ENCODE measurements around the gene AFG3L2.
"Not testable (repeated sequence)": the region's sequence is repeated elsewhere in the genome, so short reads cannot be mapped to it uniquely, and the experiment has no call there.

AFG3L2 gene

GRCh38 chr18:12376754-12377555 lies at the start of gene AFG3L2:
Gene AFG3L2, minus strand, starts transcription at chr18:12377227. Its CDS starts 145 bp downstream, at chr18:12377082.
- DNase-seq, result peak; percentile 99 to 100

DNA sequence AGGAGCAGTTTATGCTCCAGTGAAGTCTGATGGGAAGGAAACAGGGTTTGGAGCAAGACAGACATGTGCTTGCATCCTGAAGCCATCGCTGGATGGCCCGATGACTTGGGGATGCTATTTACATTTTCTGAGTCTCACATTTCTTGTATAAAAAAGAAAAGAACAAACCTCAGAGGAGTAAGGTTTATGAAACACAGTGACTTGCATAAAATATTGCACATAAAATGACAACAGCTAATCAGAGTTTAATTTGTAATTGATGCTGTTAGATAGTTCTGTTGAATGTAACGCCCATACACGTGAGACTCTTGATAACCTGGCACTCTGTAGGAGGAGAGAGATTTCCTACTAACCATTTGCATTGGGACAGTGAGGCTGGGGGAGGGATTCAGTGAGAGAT lies 47.2 kb upstream of the AFG3L2 start:
- DNase-seq, result no peak

GRCh38 chr18:12423820-12424219 lies 46.8 kb upstream of the AFG3L2 start:
- no peak for DNase-seq

DNA sequence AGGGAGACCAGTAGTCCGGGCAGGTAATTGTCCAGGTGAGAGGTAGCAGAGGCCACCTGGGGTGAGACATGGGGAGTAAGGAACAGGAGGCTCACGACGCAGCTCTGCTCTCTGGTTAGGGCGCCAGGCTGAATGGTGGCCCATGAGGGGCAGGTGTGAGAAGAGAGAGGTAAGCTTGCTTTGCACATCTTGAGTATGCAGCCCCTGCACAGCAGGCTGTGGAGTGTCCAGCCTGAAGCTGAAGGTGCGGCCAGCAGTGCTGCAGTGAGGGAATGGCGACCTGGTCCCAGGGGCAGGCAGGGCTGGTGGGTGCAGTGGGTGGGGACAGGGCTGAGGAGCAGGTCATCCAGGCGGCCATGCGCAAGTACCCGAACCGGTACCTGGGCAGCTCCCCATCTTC lies 46.4 kb upstream of the AFG3L2 start:
- no peak for DNase-seq

- peak in 1 of 2 donors; percentile 24 for DNase-seq
Observed at GRCh38 chr18:12422936-12423335, 45.9 kb upstream of the AFG3L2 start.

GRCh38 chr18:12421732-12422131 lies 44.7 kb upstream of the AFG3L2 start:
- no peak for DNase-seq

DNA sequence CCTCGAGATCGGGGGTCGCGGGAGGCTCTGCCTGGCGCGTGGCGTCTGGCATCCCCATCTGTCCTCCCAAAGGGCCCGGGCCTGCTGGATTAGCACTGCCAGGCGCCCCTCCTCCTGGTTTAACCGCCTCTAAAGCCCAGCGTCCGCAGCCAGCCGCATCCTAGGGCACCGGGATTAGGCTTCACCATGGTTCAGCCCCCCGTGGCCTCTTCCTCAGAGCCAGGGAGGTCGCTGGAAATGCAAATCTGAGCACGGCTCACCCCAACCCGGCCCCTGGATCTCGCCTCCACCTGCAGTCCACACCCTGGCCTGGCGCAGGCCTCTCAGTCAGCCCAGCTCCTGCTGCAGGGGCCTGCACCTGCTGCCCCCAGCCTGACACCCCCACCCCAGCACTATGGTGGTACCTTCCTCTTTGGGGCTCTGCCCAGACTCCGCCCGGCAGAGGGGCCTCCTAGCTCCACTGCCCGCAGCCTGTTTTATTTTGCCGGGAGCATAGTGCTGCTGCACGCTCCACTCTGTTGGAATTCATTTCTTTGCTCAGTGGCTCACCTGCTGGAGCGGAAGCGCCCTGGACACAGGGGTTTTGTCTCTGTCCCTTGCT lies 43.9 kb upstream of the AFG3L2 start:
- DNase-seq, result peak in 1 of 2 donors; percentile 18

GRCh38 chr18:12417687-12418086 lies 40.7 kb upstream of the AFG3L2 start:
- DNase-seq, result no peak

DNA sequence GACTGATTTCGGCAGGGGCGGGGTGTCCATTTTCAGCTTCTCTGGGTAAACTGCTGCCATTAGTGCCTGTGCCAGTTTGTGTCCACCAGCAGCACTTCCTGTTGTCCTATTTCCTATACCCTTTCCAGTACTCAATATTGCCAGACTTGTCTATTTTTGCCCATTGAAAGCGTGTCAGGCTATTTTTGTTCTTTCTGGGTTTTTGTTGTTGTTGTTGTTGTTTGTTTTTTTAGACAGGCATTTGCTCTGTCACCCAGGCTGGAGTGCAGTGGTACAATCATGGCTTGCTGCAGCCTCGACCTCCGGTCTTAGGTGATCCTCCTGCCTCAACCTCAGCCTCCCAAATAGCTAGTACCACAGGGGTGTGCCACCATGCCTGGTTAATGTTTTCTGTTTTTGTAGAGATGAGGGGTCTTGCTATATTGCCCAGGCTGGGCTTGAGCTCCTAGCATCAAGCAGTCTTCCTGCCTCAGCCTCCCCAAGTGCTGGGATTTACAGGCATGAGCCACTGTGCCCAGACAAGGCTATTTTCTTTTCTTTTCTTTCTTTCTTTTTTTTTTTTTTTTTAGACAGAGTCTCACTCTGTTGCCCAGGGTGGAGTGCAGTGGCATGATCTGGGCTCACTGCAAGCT lies 39.2 kb upstream of the AFG3L2 start:
- no peak for DNase-seq

DNA sequence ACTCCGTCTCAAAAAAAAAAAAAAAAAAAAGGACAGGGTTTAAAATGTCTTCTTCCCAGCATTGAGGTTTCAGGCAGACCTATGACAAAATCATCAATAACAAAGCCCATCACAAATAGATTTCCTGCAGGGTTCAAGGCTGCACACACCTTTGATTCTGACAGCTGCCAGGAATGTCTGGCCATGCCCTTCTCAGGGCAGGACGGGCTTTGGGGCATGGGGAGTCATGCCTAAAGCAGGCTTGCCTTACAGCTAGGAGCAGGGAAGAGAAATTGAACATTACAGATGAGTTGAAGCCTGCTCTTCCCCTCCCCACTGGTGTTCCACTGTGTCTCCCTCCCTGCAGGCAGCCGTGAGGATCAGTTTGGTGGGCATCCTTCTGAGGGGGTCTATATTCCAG lies 34.4 kb upstream of the AFG3L2 start:
- DNase-seq, result no peak

- not testable (repeated sequence) for DNase-seq
Observed at GRCh38 chr18:12410747-12411146, 33.7 kb upstream of the AFG3L2 start.

GRCh38 chr18:12410081-12410481 lies 33.1 kb upstream of the AFG3L2 start:
- no peak for DNase-seq

DNA sequence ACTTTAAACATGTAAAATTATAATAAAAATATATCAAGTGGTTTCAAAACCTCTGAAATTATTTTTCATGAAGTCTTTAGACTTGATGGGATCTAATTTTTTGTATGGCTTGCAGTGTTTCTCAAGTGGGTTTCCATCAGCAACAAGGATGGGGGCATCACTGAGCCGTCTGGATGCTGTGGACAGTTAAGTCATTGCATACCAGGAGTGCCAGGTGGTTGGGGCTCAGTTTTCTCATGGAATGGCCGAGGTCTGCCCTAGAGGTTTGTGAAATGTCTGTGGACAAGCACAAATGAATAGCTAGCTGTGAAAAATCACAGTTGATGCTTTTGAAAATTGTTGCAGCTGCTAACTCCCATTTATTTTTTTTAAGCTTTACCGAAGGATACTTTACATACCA lies 32.4 kb upstream of the AFG3L2 start:
- no peak for DNase-seq

GRCh38 chr18:12408247-12408869 lies 31.3 kb upstream of the AFG3L2 start:
- DNase-seq, result no peak

- DNase-seq, result no peak
Observed at GRCh38 chr18:12406371-12407111, 29.5 kb upstream of the AFG3L2 start.

DNA sequence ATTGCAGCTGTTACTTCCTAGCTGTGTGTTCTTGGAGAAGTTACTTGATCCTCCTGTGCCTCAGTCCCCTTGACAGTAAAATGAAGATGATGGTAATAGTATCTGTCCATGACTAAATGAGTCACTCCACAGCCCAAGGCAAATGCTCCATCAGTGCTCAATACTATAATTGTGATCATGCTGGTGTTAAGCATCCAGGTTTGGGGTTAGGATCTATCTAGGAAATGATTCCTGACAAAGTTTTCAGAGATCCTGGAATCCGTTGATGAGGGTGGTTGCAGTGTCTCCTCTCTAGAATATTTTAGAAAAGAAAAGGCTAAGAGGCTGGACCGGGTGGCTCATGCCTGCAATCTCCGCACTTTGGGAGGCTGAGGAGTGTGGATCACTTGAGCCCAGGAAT lies 28.0 kb upstream of the AFG3L2 start:
- DNase-seq, result no peak

DNA sequence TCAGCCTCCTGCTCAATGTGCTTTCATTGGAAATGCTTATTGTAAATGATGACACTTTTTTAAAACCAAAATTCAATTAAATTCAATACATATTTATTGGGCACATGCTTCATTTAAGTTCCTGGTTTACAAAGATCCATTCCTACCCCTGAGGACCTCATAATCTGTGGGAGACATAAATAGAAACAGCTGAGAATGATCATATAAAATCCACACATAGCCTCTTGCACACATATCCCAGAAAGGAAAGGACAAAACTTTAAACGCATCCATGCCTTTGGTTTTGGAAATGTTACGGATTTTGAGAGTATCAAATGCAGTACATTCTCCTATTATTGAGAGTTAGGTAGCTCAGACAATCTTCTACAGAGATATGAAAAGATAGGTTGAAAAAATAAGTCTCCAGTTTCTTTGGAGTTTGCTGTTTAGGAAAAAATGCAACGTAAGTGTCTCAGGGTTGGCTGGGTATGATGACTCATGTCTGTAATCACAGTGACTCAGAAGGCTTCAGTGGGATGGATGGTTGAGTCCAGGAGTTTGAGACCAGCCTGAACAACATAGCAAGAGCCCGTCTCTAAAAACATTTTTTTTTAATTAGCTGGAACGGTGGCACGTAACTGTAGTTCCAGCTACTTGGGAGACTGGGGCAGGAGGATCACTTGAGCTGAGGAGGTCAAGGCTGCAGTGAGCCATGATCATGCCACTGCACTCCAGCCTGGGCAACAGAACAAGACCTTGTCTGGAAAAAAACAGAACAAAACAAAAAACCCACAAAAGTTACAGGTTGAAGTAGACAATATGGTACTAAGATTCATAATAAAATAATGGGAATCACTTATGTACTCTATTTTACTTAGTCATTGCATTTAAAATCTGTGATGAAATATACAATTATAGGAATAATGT lies 26.8 kb upstream of the AFG3L2 start:
- DNase-seq, result peak in 1 of 2 donors; percentile 37

DNA sequence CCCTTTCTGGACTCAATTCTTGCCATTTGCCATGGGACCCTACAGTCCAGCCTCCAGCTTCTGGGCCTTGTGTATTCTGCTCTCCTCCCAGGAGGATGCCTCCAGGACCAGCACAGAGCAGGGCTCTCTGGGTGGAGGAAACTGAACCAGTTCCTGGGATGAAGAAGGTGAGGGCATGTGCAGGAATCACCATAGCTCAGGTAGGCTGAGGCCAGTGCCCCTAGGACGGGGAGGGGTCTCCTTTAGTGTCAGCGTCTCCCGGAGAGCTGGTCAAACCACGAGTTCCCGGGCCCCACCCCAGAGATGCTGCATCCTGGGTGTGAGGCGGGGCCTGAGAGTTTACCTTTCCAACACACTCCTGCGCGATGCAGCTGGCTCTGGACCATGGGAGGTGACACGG lies 24.9 kb upstream of the AFG3L2 start:
- DNase-seq, result no peak

GRCh38 chr18:12399231-12399630 lies 22.2 kb upstream of the AFG3L2 start:
- no peak for DNase-seq

- no peak for DNase-seq
Observed at GRCh38 chr18:12398625-12399024, 21.6 kb upstream of the AFG3L2 start.

DNA sequence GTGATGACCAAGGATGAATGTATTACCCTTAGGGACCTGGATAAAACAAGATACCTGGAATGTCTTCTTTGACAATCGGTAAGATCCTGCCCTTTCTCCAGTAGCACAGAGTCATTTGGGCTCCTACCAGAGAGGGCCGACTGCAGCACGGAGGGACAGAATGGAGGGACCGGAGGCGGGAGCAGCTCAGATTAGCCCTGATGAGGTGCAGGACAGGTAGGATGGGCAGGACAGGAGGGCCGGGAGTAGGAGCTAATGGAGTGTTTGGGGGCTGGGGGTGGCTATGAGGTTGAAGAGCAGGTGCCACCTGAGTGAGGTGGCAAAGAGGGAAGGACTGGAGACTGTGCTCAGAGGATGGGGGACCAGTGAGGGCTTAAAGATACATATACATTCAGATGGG lies 20.8 kb upstream of the AFG3L2 start:
- no peak for DNase-seq

DNA sequence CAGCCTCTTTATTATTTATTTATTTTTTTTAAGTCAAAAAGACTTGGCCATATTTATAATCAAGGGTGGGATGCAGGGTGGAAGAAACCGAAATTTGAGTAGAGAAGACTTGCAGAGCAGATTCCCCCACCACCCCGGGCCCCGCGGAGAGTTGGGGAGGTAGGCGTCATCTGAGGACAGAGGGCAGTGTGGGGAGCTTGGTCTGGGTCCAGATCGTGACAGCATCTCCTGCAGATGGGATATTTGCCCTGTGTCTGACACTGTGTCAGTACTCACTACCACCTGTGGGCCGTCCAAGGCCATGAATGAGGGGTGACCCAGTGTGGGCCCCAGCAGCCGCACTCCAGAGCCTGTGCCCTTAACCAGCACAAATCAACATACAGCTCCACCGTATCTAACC lies 20.2 kb upstream of the AFG3L2 start:
- no peak for DNase-seq

Measured in bone marrow (tissue), 2 donors.